ENCODE results near the gene LSM4.

LSM4 gene

GRCh38 chr19:18348171-18348570, 25.3 kb upstream of the LSM4 start:
- Histone ChIP-seq H3K4me3 (ENCODE audit: low read depth, low read length) (no peak overlapping the region), H3K36me3 (ENCODE audit: control insufficient read depth in 2 of 2, insufficient read depth in 1 of 2, low read length in 2 of 2) (no peaks in the 10 kb centered on the region), H3K4me1 (ENCODE audit: control insufficient read depth, insufficient read depth, low read length) (no peaks in the 10 kb centered on the region), H3K27ac (ENCODE audit: extremely low read depth, low read depth, low read length) (no peak overlapping the region), H3K9me3 (ENCODE audit: control insufficient read depth, insufficient read depth, low read depth, low read length) (no peaks in the 10 kb centered on the region)
- ChIA-PET CTCF (interaction anchor here (0.8 to 4.6 kb wide), 9 partner anchors 12 to 71 kb away, joined by 3 to 117 read pairs (median 12); partner anchors contain the start of gene SSBP4), POLR2A (no interaction called here)
- TF ChIP-seq FEZF1 (tag by site-specific recombination; IDR thresholded peaks at IDR 0.05) (no peak), ATF2 (tag by site-specific recombination; IDR thresholded peaks at IDR 0.05; ENCODE audit: low read depth) (no peak), ZNF214 (tag by site-specific recombination; IDR thresholded peaks at IDR 0.05; ENCODE audit: borderline replicate concordance) (no peak), SCRT2 (tag by site-specific recombination; IDR thresholded peaks at IDR 0.05) (no peak), MEIS1 (CRISPR knock-in tag; IDR thresholded peaks at IDR 0.05; ENCODE audit: borderline replicate concordance) (no peak)

GRCh38 chr19:18346091-18346490, 23.2 kb upstream of the LSM4 start:
- Histone ChIP-seq H3K9me3 (ENCODE audit: control insufficient read depth, insufficient read depth, low read depth, low read length) (no peaks in the 10 kb centered on the region), H3K4me1 (ENCODE audit: control insufficient read depth, insufficient read depth, low read length) (no peaks in the 10 kb centered on the region), H3K4me3 (ENCODE audit: low read depth, low read length) (no peak overlapping the region), H3K27ac (ENCODE audit: extremely low read depth, low read depth, low read length) (no peak overlapping the region), H3K36me3 (ENCODE audit: control insufficient read depth in 2 of 2, insufficient read depth in 1 of 2, low read length in 2 of 2) (no peaks in the 10 kb centered on the region)
- TF ChIP-seq EGR2 (tag by site-specific recombination; IDR thresholded peaks at IDR 0.05; ENCODE audit: low read depth), result no peak
- no peak for TF ChIP-seq ZNF510 (tag by site-specific recombination; IDR thresholded peaks at IDR 0.05; ENCODE audit: insufficient replicate concordance)
- TF ChIP-seq SCRT2 (tag by site-specific recombination; IDR thresholded peaks at IDR 0.05), result peak; percentile 68; the same call in 1 of the 2 replicates
- no peak for TF ChIP-seq ZNF26 (tag by site-specific recombination; IDR thresholded peaks at IDR 0.05)
- TF ChIP-seq PRDM10 (tag by site-specific recombination; IDR thresholded peaks at IDR 0.05), result peak; percentile 87
- ChIA-PET POLR2A (interaction anchor here (0.6 to 1.1 kb wide), 2 partner anchors 17 to 66 kb away, joined by 3 to 7 read pairs; no protein-coding TSS in a partner anchor), CTCF (interaction anchor here (0.6 to 1.6 kb wide), 6 partner anchors 12 to 114 kb away, joined by 3 to 5 read pairs (median 3); no protein-coding TSS in a partner anchor)

GRCh38 chr19:18345296-18345695, 22.4 kb upstream of the LSM4 start:
- Histone ChIP-seq H3K27ac (ENCODE audit: extremely low read depth, low read depth, low read length) (no peak overlapping the region), H3K4me1 (ENCODE audit: control insufficient read depth, insufficient read depth, low read length) (no peaks in the 10 kb centered on the region), H3K36me3 (ENCODE audit: control insufficient read depth in 2 of 2, insufficient read depth in 1 of 2, low read length in 2 of 2) (no peaks in the 10 kb centered on the region), H3K4me3 (ENCODE audit: low read depth, low read length) (no peak overlapping the region), H3K9me3 (ENCODE audit: control insufficient read depth, insufficient read depth, low read depth, low read length) (no peaks in the 10 kb centered on the region)
- ChIA-PET POLR2A (interaction anchor here (0.6 to 0.7 kb wide), 2 partner anchors 16 to 97 kb away, joined by 3 read pairs; no protein-coding TSS in a partner anchor), CTCF (interaction anchor here (0.7 to 1.5 kb wide), 4 partner anchors 43 to 73 kb away, joined by 3 to 7 read pairs (median 5); no protein-coding TSS in a partner anchor)
- TF ChIP-seq TSHZ1 (tag by site-specific recombination; IDR thresholded peaks at IDR 0.05; ENCODE audit: borderline replicate concordance) (no peak), ZNF121 (tag by site-specific recombination; IDR thresholded peaks at IDR 0.05) (peak; percentile 51; the same call in 1 of the 2 replicates)
